ENCODE results near the gene CENPV.

Gene CENPV

GRCh38 chr17:16346721-16347271 lies 6.5 kb downstream of the CENPV start:
- no peak for DNase-seq (ENCODE audit: low read depth)
- TF ChIP-seq CTCF (IDR thresholded peaks at IDR 0.05; ENCODE audit: low read length, missing control alignments): no peak

GRCh38 chr17:16345565-16345964 lies 7.7 kb downstream of the CENPV start:
- TF ChIP-seq CTCF (IDR thresholded peaks at IDR 0.05; ENCODE audit: low read length, missing control alignments): no peak
- DNase-seq (ENCODE audit: low read depth): no peak

More at GRCh38 chr17:16346721-16347271, 6.5 kb downstream of the CENPV start:
- H3K4me3 ChIP-seq (replicated peaks; ENCODE audit: low read depth, low read length): no peak overlapping the region

GRCh38 chr17:16343569-16343968 lies 9.7 kb downstream of the CENPV start:
- TF ChIP-seq CTCF (IDR thresholded peaks at IDR 0.05; ENCODE audit: low read length, missing control alignments): no peak
- DNase-seq (ENCODE audit: low read depth): no peak
- H3K4me3 ChIP-seq (replicated peaks; ENCODE audit: low read depth, low read length): no peak overlapping the region

More at GRCh38 chr17:16345565-16345964, 7.7 kb downstream of the CENPV start:
- no peak overlapping the region for H3K4me3 ChIP-seq (replicated peaks; ENCODE audit: low read depth, low read length)

GRCh38 chr17:16342979-16343378 lies 10.3 kb downstream of the CENPV start:
- DNase-seq (ENCODE audit: low read depth): peak; percentile 76
- no peak overlapping the region for H3K4me3 ChIP-seq (replicated peaks; ENCODE audit: low read depth, low read length)
- no peak for TF ChIP-seq CTCF (IDR thresholded peaks at IDR 0.05; ENCODE audit: low read length, missing control alignments)

GRCh38 chr17:16339959-16340358 lies 13.3 kb downstream of the CENPV start:
- no peak for TF ChIP-seq CTCF (IDR thresholded peaks at IDR 0.05; ENCODE audit: low read length, missing control alignments)
- DNase-seq (ENCODE audit: low read depth): no peak
- H3K4me3 ChIP-seq (replicated peaks; ENCODE audit: low read depth, low read length): no peak overlapping the region

- no peak for TF ChIP-seq CTCF (IDR thresholded peaks at IDR 0.05; ENCODE audit: low read length, missing control alignments)
- no peak overlapping the region for H3K4me3 ChIP-seq (replicated peaks; ENCODE audit: low read depth, low read length)
- no peak for DNase-seq (ENCODE audit: low read depth)
Observed at GRCh38 chr17:16339402-16339801, 13.9 kb downstream of the CENPV start.

- H3K4me3 ChIP-seq (replicated peaks; ENCODE audit: low read depth, low read length): no peak overlapping the region
- DNase-seq (ENCODE audit: low read depth): no peak
- no peak for TF ChIP-seq CTCF (IDR thresholded peaks at IDR 0.05; ENCODE audit: low read length, missing control alignments)
Observed at GRCh38 chr17:16338391-16338790, 14.9 kb downstream of the CENPV start.

Data from fibroblast of pulmonary artery (primary cell).